AG20443 (cell line): ENCODE data around the gene CFP.
A peak's percentile ranks its signal among the peaks of the same experiment; 100 is the strongest.

Experiments used
- DNase-seq: peaks from one replicate; pipeline ENCODE4 v3.0.0; 2012; ENCODE audit warnings: low spot score, mixed read lengths

CFP gene

DNA sequence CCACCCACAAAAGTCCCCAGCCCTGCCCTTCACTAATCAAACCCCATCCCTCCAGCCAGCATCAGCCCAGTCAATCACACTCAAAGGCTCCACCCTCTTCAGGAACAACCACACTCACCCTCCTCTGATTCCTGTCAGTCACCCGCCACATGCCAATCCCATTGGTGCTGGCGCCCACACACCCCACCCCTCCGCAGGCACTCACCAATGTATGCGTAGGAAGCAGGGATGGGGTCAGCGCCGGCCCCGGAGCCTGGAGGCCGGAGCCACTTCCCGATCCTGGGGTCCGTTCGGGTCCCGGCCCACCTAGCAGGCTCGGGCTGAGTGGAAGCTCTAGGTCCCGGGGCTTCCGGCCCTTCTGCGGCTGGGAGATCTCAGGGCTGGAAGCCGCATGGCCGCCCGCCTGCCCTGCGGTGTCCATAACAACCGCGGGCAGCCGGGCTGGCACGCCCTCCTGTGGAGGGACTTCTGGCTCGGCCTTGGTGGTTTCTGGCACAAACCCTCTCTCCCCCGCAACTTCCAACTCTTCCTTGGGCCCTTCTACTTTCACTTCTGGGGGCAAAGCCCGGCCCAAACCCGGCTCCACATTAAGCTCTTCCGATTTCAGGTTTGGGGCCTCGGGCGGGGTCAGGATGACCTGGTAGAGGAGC, 7.9 kb upstream of the CFP start:
- DNase-seq, result no peak

DNA sequence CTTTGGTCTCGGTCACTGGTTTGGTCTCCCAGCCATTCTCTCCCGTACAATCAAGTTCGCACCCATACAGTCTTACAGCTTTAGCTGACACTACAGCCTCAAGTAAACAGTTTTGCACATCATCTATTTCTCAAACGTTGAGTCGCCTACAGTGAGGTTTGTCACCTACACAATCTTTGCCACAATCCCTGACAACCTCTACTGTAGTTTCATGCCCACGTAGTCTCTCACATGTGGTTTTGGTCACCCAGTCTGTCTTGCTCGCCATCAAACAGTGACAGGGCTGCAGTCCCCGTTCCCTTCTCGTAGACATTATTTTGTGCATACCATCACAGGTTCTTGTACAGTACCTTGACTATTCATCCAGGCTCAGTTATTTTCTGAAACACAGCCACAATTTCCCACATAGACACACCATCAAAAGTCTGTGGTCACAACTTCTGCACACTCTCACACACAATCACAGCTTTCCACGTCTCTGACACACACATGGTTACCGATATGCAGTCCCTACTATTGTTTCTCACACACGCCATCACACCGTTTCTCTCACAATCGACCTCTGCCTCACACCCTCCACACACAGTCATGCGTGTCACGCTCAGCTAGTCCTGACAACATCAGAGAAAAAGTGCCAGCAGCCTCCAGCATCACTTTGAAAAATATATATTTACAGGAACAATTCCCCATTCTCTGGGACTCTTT, 5.3 kb upstream of the CFP start:
- DNase-seq, result no peak

DNA sequence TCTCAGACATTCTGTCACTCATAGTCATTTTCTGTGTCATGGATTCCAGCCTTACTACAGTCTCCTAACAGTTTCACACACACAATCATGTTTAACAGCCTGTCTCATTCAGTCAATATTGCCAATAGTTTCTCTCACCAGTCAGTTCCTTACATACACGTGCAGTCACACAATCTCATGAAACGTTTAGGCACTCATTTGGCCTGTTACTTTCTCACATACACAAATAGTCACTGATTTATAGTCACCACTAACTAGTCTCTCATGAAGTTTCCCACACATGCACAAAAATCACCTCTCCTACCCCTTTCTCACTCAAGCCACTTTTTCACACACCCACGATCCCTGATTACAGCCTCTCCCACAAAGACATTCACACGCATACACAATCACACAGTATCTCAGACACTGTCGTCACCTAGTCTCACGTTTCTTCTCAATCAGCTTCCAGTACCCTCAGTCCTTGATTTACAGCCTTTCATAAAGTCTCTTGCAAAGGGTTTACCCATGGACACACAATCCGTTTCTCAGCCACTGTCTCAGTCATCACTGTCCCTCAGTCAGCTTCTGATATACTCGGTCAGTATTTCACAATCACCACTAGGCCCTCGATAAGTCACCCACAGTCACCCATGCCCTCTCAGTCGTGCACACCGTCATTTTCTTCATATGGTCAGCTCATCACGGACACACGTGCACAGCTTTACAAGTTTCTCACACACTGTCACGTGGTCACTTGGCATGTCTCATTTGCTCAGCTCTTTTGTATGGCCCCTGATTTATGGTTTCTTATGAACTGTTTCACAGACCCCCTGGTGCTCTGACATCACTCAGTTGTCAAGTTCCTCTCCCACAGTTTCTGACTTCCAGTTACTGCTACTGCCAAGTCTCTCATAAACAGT, 4.2 kb upstream of the CFP start:
- DNase-seq, result no peak

DNA sequence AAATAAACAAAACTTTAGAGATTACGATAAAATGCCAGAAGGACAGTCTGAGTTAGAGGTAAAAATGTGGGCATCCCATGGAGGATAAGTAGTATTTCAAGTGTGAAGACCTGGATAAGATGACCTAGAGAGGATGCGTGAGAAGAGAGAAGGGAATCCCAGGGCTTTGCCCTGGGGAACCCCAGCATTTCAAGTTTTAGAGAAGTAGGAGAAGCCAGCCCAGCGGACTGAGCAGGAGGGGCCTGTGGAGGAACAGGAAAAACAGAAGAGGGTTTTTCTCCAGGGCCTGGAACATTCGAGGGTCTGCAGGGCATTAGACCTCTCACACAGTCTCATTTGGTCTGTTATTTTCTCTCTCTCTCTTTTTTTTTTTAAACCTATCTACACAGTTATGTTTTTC, 2.9 kb upstream of the CFP start:
- DNase-seq, result no peak

DNA sequence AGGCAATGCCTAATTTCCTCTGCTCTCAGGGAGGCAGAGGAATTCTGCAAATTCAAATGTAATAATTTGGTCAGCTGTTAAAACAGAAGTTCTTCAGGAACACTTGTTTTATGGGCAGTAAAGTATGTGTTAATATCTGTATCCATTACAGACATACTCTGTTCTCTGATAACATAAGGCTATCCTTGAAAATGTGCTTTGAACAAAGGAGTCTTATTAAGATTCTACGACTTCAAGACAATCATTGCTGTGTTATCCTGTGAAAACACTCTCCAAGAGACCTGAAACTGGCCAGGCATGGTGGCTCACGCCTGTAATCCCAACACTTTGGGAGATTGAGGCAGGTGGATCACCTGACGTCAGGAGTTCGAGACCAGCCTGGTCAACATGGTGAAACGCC, 1.9 kb upstream of the CFP start:
- no peak for DNase-seq

DNA sequence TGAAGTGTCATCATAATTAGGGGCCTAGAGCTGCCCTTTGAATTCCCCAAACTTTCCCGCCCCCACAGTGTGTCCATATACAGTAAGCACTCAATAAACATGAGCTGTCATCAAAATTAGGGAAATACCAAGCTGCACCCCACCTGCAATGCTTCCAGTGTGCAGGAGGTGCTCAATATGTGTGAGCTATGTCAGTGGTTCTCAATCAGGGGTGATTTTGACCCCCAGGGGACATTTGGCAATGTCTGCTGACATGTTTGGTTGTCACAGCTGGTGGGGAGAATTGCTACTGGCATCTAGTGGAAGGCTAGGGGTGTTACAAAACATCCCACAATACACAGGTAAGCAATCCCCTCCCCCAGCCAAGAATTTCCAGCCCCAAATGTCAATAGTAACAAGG, 748 bp downstream of the CFP start:
- DNase-seq, result no peak

DNA sequence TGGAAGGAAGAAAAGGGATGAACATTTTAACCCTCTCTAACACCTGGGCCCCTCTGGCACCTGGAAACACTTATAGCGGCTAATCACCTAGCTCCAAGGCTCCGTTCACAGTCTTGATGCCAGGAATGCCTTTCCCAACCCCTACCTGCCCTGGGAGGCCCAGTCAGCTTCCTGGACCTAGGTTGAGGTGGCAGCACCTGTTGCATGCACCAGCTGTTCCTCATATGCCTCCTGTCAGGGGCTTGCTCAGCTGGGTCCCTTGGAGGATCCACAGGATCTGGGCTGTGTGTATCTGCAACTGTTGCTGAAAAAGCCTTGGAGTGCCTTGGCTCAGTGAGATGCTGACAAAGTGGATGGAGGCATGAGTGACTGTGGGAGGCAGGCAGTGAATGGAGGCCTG, 4.4 kb downstream of the CFP start:
- no peak for DNase-seq

DNA sequence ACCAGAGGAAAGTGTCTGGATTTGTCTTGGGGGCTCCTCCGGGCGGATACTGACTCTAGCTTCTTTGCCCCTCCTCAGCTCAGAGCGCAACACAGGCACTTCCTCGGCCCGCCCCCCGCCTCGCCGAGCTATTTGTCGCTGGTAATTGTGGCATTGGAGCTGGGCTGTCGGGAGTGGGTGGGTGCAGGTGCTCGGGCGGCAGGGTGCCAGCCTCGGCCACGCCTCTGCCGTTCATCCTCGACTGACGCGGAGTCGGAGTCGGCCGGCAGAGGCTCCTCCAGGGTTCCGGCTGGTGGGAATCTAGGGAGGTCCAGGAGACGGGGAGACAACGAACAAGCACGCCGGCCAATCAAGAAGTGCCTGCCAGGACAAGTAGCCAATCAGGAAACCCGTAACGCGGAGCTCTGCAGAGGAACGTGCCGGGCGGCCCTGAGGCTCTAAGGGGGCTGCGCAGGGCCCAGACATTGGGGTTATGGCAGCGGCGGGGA, 6.1 kb downstream of the CFP start:
- peak; percentile 84 for DNase-seq

DNA sequence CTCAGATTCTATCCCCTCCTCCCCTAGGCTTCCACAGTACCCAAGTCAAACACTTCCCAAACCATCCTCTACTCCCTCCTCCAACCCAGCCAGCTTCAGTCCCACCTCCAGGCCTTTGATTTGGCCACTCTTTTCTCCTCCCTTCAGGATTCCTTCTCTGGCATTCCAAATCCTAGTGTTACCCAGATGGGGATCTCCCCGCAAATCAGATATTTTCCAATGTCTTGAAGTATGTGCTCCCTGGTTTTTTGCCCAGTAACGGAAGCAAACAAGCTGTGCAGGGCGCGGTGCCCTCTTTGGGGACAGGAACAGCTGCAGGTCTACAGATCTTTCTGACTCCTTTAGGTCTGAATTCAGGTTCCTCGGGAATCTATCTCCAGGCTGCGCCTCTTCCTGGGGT, 7.9 kb downstream of the CFP start:
- no peak for DNase-seq

DNA sequence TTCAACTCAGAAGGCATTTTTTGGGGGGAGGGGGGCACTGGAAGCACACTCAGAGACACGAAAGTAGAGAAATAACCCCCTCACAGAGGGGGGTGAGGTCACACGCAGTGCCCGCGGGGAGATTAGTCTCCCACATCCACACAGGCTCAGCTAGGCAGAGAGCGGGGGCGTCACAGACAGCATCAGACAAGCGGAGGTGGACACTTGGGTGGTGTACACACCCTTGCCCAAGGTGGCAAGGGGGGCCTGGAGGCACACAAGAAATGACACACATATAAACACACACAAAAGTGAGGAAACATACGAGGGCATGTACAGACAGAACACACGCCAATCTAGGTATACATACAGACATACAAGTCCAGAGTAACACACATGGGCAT, 9.4 kb downstream of the CFP start:
- no peak for DNase-seq

DNA sequence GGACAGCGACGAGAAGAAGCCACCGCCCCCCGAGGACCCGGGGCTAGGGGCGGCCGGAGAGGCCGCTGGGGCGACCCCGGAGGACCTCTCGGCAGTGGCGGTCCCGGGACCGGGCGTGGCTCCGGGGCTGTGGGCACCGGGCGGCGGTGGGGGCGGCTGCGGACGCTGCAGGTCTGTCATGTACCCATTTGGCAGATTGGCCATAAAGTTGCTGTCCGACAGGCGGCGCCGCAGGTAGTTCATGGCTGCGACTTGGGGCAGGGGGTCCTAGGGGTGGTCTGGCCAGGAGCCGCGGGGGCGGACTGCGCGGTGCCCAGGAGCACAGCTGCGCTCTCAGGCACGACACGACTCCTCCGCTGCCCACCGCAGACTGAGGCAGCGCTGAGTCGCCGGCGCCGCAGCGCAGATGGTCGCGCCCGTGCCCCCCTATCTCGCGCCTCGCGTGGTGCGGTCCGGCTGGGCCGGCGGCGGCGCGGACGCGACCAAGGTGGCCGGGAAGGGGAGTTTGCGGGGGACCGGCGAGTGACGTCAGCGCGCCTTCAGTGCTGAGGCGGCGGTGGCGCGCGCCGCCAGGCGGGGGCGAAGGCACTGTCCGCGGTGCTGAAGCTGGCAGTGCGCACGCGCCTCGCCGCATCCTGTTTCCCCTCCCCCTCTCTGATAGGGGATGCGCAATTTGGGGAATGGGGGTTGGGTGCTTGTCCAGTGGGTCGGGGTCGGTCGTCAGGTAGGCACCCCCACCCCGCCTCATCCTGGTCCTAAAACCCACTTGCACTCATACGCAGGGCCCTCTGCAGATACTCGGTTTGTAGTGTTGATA, 10.0 kb downstream of the CFP start, which contains the start of gene SYN1:
Gene SYN1 (minus strand): TSS at position 372 of the 817 bp plus-strand sequence. CDS start 129 bp downstream, at position 243.
- peak; percentile 94 for DNase-seq

DNA sequence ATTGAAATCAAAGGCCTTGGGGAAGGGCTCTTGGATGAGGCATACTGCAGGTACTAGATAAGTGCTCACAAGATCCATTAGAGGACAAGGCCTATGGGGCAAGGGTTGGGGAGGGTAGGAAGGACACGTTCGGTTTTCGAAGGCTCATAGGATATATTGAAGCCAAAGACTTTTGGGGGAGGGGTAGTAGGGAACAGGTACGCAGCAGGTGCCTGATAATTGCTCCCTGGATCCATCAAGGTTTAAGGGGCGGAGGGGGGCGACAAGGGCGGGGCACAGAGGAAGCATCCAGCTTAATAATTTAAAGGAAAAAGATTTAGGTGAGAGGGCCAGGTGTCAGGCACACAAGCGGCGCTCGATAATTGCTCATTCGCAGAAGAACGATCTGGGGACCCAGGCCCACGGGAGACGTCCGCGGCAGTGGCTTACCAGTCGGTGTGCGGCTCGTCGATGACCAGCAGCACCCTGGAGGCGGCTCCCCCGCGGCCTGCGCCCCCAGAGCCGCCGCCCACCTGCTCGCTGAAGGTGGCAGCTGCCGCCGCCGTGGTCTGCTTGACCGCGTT, 10.7 kb downstream of the CFP start:
- no peak for DNase-seq

DNA sequence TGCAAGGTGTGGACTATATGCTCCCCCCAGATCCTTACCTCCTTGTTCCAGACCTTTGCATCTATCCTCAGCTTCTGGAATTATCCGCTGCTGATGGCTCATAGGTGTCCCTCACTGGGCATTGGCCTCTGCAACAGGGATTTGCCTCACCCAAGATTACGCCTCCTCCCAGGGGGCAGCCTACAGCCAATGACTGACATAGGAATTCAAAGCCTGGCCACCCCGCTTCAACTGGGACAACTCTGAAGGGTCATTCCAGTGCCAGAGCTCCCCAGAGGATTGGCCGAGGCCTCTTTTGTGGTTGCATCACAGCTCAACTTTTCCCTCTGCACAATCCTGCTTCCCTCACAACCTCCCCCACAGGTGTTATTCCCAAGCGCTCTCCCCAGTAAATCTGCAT, 15.1 kb downstream of the CFP start:
- DNase-seq, result no peak

DNA sequence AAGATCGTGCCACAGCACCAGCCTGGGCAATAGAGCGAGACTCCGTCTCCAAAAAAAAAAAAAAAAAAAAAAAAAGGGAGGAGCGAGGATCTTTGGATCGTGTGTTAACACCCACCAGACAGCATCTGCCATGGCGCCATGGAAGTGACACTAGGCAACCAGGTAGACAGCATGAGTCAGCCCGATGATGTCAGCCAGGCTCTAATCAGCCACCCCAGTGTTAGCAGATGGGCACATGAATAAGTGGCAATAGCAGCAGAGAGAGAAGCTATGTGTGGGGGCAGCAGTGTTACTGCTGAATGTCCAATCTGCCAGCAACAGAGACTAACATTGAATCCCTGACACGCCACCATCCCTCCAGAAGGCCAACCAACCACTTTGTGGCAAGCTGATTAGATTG, 16.6 kb downstream of the CFP start:
- no peak for DNase-seq

DNA sequence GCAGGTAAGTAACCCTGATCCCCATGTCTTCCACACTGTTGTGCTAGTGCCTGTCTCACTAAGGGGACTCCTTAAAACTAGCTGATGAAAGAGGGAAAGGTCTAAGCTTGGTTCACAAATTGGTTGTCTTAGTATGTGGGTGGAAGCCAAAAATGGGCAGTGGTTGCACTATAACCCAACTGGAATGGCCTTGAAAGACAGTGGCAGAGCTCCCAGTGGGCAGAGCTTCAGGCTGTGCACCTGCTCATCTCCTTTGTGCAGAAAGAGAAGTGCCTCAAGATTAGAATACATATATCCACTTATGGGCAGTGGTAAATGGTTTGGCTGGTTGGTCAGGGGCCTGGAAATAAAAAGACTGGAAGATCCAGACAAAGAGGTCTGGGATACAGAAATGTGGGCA, 17.3 kb downstream of the CFP start:
- DNase-seq, result no peak

DNA sequence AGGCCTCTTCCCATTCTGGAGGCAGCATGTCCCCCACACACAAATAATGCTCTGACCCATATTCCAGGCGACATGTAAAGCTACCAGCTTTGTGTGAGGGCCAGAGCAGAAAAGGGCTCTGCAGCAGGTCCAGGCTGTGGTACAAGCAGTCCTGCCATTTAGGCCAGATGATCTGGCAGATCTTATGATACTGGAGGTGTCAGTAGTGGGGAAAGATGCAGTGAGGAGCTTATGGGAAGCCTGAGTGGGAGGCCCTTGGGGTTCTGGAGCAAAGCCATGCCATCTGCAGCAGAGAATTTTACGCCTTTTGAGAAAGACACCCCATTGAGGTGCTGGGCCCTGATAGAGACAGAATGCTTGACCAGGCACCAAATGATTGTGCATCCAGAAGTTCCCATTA, 17.8 kb downstream of the CFP start:
- no peak for DNase-seq

DNA sequence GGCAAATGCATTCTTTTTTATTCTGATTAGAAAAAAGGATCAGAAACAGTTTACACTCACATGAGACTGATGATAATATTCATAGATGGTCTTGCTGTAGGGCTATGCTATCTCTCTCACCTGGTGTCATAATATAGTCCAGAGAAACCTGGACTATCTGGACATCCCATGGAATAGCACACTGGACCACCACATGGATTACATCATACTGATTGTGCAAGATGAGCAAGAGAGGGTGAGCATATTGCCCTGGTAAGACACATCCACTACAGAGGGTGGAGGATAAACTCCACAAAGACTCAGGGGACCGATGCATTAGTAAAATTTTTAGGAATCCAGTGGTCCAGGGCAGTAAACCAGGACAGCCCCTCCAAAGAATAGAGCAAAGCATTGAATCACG, 18.2 kb downstream of the CFP start:
- no peak for DNase-seq

DNA sequence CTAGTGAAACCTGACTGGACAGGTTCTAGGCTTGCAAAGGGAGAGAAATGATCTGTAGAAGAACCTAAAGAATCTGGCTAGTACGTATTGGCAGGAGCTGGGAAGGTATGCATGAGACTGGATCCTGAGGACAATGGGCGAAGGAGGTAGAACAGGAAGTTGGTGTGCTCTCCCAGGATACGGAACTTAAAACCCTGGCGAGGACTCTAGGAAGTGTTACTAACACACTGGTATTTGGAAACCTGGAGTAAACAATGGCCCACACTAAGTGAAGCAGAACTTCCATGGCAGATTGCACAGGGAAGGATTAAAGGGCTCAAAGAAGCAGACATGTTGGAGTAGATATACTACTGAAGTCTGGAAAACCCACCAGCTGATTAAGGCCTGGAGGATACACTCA, 19.2 kb downstream of the CFP start:
- no peak for DNase-seq

DNA sequence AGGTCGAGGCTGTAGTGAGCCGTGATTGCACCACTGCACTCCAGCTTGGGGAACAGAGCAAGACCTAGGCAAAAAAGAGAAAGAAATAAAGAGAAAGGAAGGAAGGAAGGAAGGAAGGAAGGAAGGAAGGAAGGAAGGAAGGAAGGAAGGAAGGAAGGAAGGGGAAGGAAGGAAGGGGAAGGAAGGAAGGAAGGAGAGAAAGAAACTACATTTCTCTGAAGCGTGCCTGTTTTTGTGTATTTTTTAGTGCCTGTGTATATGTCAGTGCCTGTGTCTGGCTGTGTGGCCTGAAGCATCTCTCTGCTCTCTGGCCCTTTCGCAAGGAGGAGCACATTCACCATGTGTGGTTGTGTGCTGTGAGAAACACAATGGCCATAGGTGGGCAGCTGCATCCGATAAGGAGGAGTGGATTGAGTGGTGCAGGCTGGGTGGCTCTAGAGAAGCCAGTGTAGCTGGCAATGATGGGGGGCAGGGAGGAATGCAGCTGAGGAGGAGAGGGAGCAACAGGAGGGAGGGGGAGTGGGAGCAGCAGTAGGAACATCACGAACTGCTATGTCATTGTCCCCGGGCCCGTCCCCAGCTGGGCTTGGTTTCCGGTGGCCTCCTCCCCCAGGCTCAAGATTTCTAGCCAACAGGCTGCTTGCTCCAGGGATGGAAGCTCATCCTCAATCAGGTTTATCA, 21.5 kb downstream of the CFP start:
- DNase-seq, result no peak

DNA sequence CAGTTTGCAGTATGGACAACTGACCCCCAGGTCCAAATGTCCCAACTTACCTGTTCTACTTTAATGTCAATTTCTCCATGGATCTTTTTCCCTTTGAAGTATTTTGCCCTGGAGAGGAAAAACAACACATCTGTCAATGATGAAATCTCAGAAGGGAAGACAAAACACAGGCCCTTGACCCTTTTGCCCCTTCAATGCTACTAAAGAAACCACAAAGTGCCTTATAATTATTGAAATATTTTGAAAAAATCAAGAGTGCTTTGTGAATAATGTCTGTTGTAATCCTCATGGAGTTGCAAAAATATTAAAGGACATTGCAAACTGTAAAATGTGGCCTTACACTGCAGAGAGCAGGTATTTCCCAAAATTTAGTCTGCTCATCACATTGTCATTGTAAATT, 22.6 kb downstream of the CFP start:
- no peak for DNase-seq

DNA sequence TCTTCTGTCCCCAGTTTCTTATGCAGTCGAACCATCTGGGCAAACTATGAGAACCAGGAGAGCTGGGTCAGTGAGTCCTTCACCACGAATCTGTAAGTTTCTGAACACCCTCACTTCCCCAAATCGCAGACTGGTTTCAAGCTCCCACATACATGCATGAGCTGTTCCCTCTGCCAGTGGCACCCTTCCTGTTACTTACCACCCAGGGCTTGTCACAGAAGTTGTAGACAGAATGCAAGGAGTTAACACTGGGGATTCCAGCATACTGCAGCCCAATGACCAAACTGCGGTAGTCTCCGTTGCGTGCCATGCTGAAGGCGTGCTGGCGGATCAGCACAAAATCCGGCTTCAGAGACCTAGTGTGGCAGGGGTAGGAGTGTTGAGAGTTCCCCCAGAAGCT, 24.7 kb downstream of the CFP start:
- no peak for DNase-seq
